SK-N-MC (cell line): ENCODE measurements around the gene BLOC1S5.

Experiments
- EZH2 ChIP-seq: fragments of 200-600 bp; sonication (generic); IDR thresholded peaks from one replicate; pipeline ENCODE4 v1.6.1; 2017; ENCODE audit warnings: antibody characterized with exemption
- FOXP2 ChIP-seq: optimal IDR thresholded peaks from 2 replicates; pipeline ENCODE3; 2011; ENCODE audit warnings: mild to moderate bottlenecking, moderate library complexity; ENCODE audit not compliant: insufficient read depth; ENCODE audit errors: extremely low read length, control extremely low read depth
- POLR2AphosphoS5 ChIP-seq: IDR thresholded peaks from 2 replicates; pipeline ENCODE4 v1.6.1; 2012; ENCODE audit warnings: mild to moderate bottlenecking, low read depth, low read length, borderline replicate concordance

- no peak for TF ChIP-seq EZH2
- TF ChIP-seq POLR2AphosphoS5 = no peak
- TF ChIP-seq FOXP2 = no peak
These were observed 20.4 kb upstream of the BLOC1S5 start for GRCh38 chr6:8084586-8084985.
